Panc1 (cell line): Measurements from ENCODE around the gene DCAF5. TPM values are rescaled to one million over a fixed set of nuclear protein-coding genes. Genes with fewer than 3 reads are reported as not detected.

ENCODE experiments used
- ATAC-seq: fragments of 200-7000 bp; cut with Tn5 transposase; 2 replicates; pipeline ENCODE4 v1.9.1; 2020; ENCODE audit warnings: mild to moderate bottlenecking, moderate library complexity
- BruUV-seq: library from RNA; stranded (reverse); fragments of 400-500 nt; replicated peaks from 2 replicates; lab custom pipeline; 2021; lab: Mats Ljungman, UMichigan
- CTCF ChIA-PET: fragments of 300-600 bp; sonication (Branson Sonifier 250); formaldehyde crosslinking; loops from one replicate; lab custom pipeline; 2022; ENCODE audit warnings: antibody characterized with exemption; lab: Charles Lee
- POLR2A ChIA-PET: fragments of 300-600 bp; sonication (Branson Sonifier 250); formaldehyde crosslinking; loops from one replicate; lab custom pipeline; 2022; ENCODE audit warnings: antibody characterized with exemption; lab: Charles Lee
- DNase-seq: peaks from one replicate; pipeline ENCODE4 v3.0.0-alpha.2; 2010; ENCODE audit warnings: low read depth, low spot score
- H3K27ac ChIP-seq: 2 replicates; pipeline ENCODE4 v1.5.1; 2011; ENCODE audit warnings: mild to moderate bottlenecking, low read length, inconsistent platforms
- H3K27me3 ChIP-seq: fragments of 200-500 bp; sonication (Bioruptor generic); 2 replicates; pipeline ENCODE4 v1.6.0; 2014; ENCODE audit warnings: low read length, inconsistent platforms; ENCODE audit not compliant: control insufficient read depth, insufficient read depth
- H3K36me3 ChIP-seq: fragments of 200-500 bp; sonication (Bioruptor generic); 2 replicates; pipeline ENCODE4 v1.5.1; 2014; ENCODE audit warnings: inconsistent platforms, mild to moderate bottlenecking, low read length, moderate library complexity; ENCODE audit not compliant: control insufficient read depth, insufficient read depth
- H3K4me1 ChIP-seq: 2 replicates; pipeline ENCODE4 v1.5.1; 2011; ENCODE audit warnings: inconsistent platforms, mild to moderate bottlenecking, low read length, moderate library complexity; ENCODE audit not compliant: control insufficient read depth, insufficient read depth
- H3K4me3 ChIP-seq, 2 experiments: 2 replicates each; pipeline ENCODE4 v1.5.1; 2011 to 2012; ENCODE audit warnings: low read depth in 2 of 2, low read length in 2 of 2, mild to moderate bottlenecking in 2 of 2, inconsistent platforms in 1 of 2, moderate library complexity in 1 of 2
- H3K9me3 ChIP-seq: fragments of 200-500 bp; sonication (Bioruptor generic); 2 replicates; pipeline ENCODE4 v1.5.1; 2014; ENCODE audit warnings: low read depth, mild to moderate bottlenecking, inconsistent platforms, low read length, moderate library complexity; ENCODE audit not compliant: control insufficient read depth, insufficient read depth
- CTCF ChIP-seq: fragments of 450-650 bp; IDR thresholded peaks from 2 replicates; pipeline ENCODE4 v1.5.1; 2017; ENCODE audit warnings: mild to moderate bottlenecking
- POLR2AphosphoS5 ChIP-seq: IDR thresholded peaks from 2 replicates; pipeline ENCODE4 v1.6.1; 2012; ENCODE audit warnings: mild to moderate bottlenecking, low read depth, low read length, moderate library complexity
- REST ChIP-seq, 2 experiments: IDR thresholded peaks; 2 replicates each; pipeline ENCODE4 v1.6.1; 2011 to 2012; ENCODE audit warnings: low read depth in 2 of 2, control low read depth in 1 of 2, low read length in 1 of 2, mild to moderate bottlenecking in 1 of 2, moderate library complexity in 1 of 2; ENCODE audit not compliant: insufficient read depth in 1 of 2
- SIN3A ChIP-seq: IDR thresholded peaks from 2 replicates; pipeline ENCODE4 v1.6.1; 2012; ENCODE audit warnings: low read depth, mild to moderate bottlenecking, low read length, moderate library complexity, borderline replicate concordance; ENCODE audit not compliant: insufficient read depth
- TCF7L2 ChIP-seq: IDR thresholded peaks from 2 replicates; pipeline ENCODE4 v1.6.1; 2011; ENCODE audit warnings: mild to moderate bottlenecking, low read depth, low read length, inconsistent platforms
- in situ Hi-C: cut with HindIII; loops from 2 replicates; pipeline ENCODE4 v1.10.0; 2016; ENCODE audit warnings: low sequenced_read_pairs, low pct_unique_long_range_greater_than_20kb
- intact Hi-C: fragments of 100-400 bp; cut with micrococcal nuclease; formaldehyde crosslinking; loops from one replicate; pipeline ENCODE4 v1.10.0; 2022; ENCODE audit not compliant: unreplicated experiment
- total RNA-seq: library from RNA; stranded (reverse); gene quantifications from one replicate; pipeline ENCODE4 v1.2.1, GENCODE V29; 2021; ENCODE audit not compliant: unreplicated experiment

The DCAF5 gene
- total RNA-seq, 1 experiment from 2014 or later: 27.6 TPM

- intact Hi-C loops (no loop called here), in situ Hi-C loops (no loop called here)
- ATAC-seq (no peak), DNase-seq (no peak)
- Histone ChIP-seq H3K9me3 (no peaks in the 10 kb centered on the region), H3K27me3 (no peaks in the 10 kb centered on the region), H3K4me1 (no peaks in the 10 kb centered on the region), H3K27ac (no peak overlapping the region), H3K4me3 (no peak overlapping the region), H3K36me3 (no peaks in the 10 kb centered on the region)
- ChIA-PET POLR2A (no interaction called here), CTCF (no interaction called here)
- no TSS peak for BruUV-seq
- TF ChIP-seq REST (IDR thresholded peaks at IDR 0.05; ENCODE audit: insufficient read depth in 1 of 2, low read depth in 2 of 2, low read length in 1 of 2): no peak
- no peak for TF ChIP-seq CTCF
- TF ChIP-seq POLR2AphosphoS5: no peak
- no peak for TF ChIP-seq TCF7L2
- no peak for TF ChIP-seq SIN3A
Measured at GRCh38 chr14:69043596-69044260, 109.2 kb downstream of the DCAF5 start.

- Histone ChIP-seq H3K27me3 (no peaks in the 10 kb centered on the region), H3K36me3 (no peaks in the 10 kb centered on the region), H3K4me1 (no peaks in the 10 kb centered on the region), H3K9me3 (no peaks in the 10 kb centered on the region), H3K27ac (no peak overlapping the region), H3K4me3 (no peak overlapping the region)
- ATAC-seq (no peak), DNase-seq (no peak)
- no peak for TF ChIP-seq POLR2AphosphoS5
- in situ Hi-C loops (no loop called here), intact Hi-C loops (no loop called here)
- BruUV-seq: no TSS peak
- POLR2A ChIA-PET: no interaction called here
- CTCF ChIA-PET: no interaction called here
Measured at GRCh38 chr14:69042787-69043444, 110.0 kb downstream of the DCAF5 start.

- TF ChIP-seq REST (IDR thresholded peaks at IDR 0.05; ENCODE audit: insufficient read depth in 1 of 2, low read depth in 2 of 2, low read length in 1 of 2): no peak
- intact Hi-C loops (no loop called here), in situ Hi-C loops (no loop called here)
- ATAC-seq (no peak), DNase-seq (no peak)
- Histone ChIP-seq H3K27me3 (no peaks in the 10 kb centered on the region), H3K4me3 (no peak overlapping the region), H3K4me1 (no peaks in the 10 kb centered on the region), H3K9me3 (no peaks in the 10 kb centered on the region), H3K36me3 (no peaks in the 10 kb centered on the region), H3K27ac (no peak overlapping the region)
- ChIA-PET POLR2A (no interaction called here), CTCF (no interaction called here)
- BruUV-seq: no TSS peak
Measured at GRCh38 chr14:69042299-69042698, 110.6 kb downstream of the DCAF5 start.
